Astrocyte of the spinal cord (primary cell): ENCODE data around the gene COL6A1.

Experiments used
- DNase-seq: peaks from one replicate; pipeline ENCODE4 v3.0.0; 2011; ENCODE audit warnings: low read depth, low spot score
- H3K4me3 ChIP-seq: 2 replicates; pipeline ENCODE4 v1.5.1; 2011; ENCODE audit warnings: low read depth, mild to moderate bottlenecking, low read length, moderate library complexity
- in situ Hi-C: cut with HindIII; loops from 2 replicates; pipeline ENCODE4 v1.10.0; 2017; ENCODE audit warnings: low sequenced_read_pairs
- TF ChIP-seq, protein P1 (sequence below): IDR thresholded peaks from 2 replicates; pipeline ENCODE4 v1.5.1; 2012; ENCODE audit warnings: low read depth, mild to moderate bottlenecking, low read length, inconsistent platforms

The COL6A1 gene

DNA sequence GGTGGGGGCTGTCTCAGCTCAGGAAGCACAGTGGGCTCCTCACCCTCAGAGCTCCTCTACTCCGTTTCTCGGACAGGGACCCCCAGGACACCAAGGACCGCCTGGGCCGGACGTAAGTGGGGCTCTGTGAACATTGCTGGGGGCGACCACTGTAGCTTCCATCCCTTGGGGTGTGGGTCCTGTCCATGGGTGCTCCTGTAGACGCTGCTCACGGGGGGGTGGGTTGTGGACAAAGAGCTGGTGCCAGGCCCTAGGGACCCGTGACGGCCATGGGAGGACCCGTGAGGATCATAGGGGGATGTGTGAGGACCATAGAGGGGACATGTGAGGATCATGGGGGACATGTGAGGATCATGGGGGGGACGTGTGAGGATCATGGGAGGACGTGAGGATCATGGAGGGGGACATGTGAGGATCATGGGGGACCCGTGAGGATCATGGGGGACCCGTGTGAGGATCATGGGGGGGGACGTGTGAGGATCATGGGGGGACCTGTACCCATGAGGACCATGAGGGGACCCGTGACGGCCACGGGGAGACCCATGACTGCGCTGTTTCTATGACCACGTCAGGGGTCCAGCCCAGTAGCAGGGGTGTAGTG is 18.1 kb downstream of the COL6A1 start:
- DNase-seq = no peak
- in situ Hi-C loops = no loop called here
- no peak overlapping the region for H3K4me3 ChIP-seq
- TF ChIP-seq, protein P1, sequence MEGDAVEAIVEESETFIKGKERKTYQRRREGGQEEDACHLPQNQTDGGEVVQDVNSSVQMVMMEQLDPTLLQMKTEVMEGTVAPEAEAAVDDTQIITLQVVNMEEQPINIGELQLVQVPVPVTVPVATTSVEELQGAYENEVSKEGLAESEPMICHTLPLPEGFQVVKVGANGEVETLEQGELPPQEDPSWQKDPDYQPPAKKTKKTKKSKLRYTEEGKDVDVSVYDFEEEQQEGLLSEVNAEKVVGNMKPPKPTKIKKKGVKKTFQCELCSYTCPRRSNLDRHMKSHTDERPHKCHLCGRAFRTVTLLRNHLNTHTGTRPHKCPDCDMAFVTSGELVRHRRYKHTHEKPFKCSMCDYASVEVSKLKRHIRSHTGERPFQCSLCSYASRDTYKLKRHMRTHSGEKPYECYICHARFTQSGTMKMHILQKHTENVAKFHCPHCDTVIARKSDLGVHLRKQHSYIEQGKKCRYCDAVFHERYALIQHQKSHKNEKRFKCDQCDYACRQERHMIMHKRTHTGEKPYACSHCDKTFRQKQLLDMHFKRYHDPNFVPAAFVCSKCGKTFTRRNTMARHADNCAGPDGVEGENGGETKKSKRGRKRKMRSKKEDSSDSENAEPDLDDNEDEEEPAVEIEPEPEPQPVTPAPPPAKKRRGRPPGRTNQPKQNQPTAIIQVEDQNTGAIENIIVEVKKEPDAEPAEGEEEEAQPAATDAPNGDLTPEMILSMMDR = no peak

DNA sequence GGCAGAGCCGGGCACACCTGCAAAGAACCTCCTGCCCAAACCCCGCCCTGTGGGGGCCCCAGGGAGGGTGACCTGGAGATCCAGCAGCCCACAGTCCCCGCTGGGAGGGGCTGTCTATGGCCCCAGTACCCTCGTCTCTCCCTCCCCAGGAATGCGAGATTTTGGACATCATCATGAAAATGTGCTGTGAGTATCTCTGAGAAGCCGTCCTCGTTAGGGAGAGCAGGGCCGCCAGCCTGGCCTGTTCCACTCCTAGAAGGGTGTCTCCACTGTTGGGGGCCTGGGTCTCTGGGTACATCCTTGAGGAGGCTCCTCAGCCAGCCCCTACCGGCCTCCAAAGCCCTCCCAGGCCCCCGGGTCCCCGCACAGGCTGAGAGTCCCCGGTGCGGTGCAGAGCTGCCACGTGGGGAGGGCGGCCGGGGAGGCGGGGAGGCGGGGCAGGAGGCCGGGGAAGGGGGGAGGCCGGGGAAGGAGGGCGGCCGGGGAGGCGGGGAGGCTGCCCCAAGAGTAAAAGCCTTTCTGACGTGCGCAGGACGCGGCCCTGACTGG is 18.7 kb downstream of the COL6A1 start:
- DNase-seq = no peak
- in situ Hi-C loops = no loop called here
- TF ChIP-seq, protein P1 = no peak
- no peak overlapping the region for H3K4me3 ChIP-seq

DNA sequence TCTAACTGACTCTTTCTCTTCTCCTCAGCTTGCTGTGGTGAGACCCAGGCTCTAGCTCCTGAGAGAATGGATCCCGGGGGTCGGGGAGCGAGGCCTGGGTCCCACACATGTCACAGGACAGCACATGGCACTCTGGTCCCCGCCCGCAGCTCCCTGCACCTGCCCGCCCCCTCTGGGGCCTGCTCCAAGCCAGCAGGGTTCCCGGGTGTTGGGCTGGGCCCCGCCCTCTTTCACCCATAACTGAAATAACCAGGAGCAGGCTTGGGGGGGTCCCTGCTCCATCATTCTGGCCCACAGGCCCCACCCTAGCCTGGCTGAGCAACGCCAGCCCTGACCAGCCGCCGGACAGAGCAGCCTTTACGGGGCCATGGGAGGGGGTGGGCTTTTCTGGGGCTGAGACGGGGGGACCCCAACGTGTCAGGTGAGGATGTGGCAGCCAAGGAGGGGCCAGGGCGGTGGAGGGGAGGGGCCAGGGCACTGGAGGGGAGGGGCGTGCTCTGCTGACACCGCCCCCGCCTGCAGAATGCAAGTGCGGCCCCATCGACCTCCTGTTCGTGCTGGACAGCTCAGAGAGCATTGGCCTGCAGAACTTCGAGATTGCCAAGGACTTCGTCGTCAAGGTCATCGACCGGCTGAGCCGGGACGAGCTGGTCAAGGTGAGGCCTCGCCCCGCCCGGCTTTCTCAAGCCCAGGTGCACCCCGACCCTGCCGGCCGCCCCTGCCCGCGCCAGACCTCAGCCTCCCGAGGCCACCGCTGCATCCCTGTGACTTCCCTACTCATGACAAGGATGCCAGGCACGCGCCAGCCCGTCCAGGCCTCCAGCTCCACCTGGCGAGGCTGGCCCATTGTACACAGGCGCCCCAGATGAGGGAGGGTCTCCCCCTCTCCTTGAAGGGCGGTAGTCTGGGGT is 19.4 kb downstream of the COL6A1 start:
- in situ Hi-C loops = no loop called here
- TF ChIP-seq, protein P1 = no peak
- no peak for DNase-seq
- no peak overlapping the region for H3K4me3 ChIP-seq

DNA sequence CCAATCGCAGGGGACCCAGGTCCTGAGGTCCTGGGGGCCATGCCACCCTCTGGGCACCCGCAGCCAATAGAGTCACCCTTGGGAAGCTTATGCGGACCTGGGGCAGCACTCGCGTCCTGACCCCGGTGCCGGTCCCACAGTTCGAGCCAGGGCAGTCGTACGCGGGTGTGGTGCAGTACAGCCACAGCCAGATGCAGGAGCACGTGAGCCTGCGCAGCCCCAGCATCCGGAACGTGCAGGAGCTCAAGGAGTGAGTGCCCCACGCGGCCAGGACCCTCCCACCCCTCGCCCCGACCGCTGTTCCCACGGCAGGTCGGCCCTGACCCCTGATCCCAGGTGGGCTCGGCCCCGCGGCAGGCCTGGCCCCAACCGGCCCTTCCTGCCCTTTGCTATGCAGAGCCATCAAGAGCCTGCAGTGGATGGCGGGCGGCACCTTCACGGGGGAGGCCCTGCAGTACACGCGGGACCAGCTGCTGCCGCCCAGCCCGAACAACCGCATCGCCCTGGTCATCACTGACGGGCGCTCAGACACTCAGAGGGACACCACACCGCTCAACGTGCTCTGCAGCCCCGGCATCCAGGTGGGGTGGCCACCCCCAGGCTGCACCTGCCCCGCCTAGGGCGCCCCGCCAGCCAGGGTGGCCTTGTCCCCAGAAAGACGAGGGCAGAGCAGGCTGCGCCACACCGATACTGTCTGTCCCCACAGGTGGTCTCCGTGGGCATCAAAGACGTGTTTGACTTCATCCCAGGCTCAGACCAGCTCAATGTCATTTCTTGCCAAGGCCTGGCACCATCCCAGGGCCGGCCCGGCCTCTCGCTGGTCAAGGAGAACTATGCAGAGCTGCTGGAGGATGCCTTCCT is 20.5 kb downstream of the COL6A1 start:
- no peak overlapping the region for H3K4me3 ChIP-seq
- DNase-seq = no peak
- TF ChIP-seq, protein P1 = no peak
- in situ Hi-C loops = no loop called here

DNA sequence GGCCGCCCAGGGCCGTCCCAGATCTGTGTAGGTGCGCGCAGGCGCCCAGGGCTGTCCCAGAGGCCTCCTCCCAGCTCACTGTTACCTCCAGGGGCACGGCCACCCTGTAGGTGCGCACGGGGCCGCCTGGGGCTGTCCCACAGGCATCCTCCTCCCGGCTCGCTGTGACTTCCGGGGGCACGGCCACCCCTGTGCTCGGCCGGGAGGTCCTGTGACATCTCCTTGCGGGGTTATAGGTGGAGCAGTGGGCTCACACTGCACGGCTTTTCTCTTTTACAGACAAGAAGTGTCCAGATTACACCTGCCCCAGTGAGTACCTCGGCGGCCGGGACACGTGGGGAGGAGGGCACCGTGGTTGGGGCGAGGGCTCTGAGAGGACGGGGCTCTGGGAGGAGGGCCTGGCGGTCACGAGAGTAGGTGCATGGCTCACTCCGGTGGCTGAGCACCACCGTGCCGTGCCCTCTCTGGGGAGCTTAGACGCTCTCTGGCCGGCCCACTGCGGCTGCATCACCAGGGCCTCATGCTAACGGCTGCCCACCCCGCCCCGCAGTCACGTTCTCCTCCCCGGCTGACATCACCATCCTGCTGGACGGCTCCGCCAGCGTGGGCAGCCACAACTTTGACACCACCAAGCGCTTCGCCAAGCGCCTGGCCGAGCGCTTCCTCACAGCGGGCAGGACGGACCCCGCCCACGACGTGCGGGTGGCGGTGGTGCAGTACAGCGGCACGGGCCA is 21.4 kb downstream of the COL6A1 start:
- no peak for DNase-seq
- H3K4me3 ChIP-seq = no peak overlapping the region
- in situ Hi-C loops = no loop called here
- TF ChIP-seq, protein P1 = no peak
